Mucosa of descending colon (tissue), 3 donors: ENCODE data around the gene YARS2. TPM values are rescaled to one million over a fixed set of nuclear protein-coding genes. Genes with fewer than 3 reads are reported as not detected.
"Not testable (repeated sequence)": the region's sequence is repeated elsewhere in the genome, so short reads cannot be mapped to it uniquely, and the experiment has no call there.

Experiments used
- ATAC-seq: fragments of 200-7000 bp; cut with Tn5 transposase; one replicate; pipeline ENCODE4 v1.9.1; 2020; ENCODE audit warnings: mild to moderate bottlenecking, moderate library complexity
- DNase-seq, 3 donors: peaks; one replicate each; pipeline ENCODE4 v3.0.0-alpha.2; 2020
- H3K36me3 ChIP-seq: fragments of 200-600 bp; one replicate; pipeline ENCODE4 v1.8.0; 2021; ENCODE audit warnings: low read depth, mild to moderate bottlenecking
- H3K4me1 ChIP-seq: fragments of 200-600 bp; one replicate; pipeline ENCODE4 v1.8.0; 2021; ENCODE audit warnings: low read depth, mild to moderate bottlenecking
- H3K4me3 ChIP-seq: fragments of 200-600 bp; one replicate; pipeline ENCODE4 v1.8.0; 2021; ENCODE audit warnings: mild to moderate bottlenecking
- H3K9me3 ChIP-seq: fragments of 200-600 bp; one replicate; pipeline ENCODE4 v1.8.0; 2021; ENCODE audit warnings: mild to moderate bottlenecking
- intact Hi-C, 2 donors: fragments of 100-400 bp; cut with DNase I in 1 of 2; cut with micrococcal nuclease in 1 of 2; formaldehyde crosslinking; loops; one replicate each; pipeline versions ENCODE4 v1.11.0 to v1.11.1; 2022; cut with DNase I, micrococcal nuclease
- total RNA-seq, 3 donors: library from RNA; stranded (reverse); fragmentation: NEBNext Ultra II Directional in 2 of 3; extraction: Animal tissue kit (Norgen Biotek cat#: 25700) in 2 of 3; gene quantifications; one replicate each; pipeline versions ENCODE4 v1.2.1 to v1.2.4, GENCODE V29; 2021 to 2023
- TF ChIP-seq, protein P1 (sequence below): fragments of 200-600 bp; IDR thresholded peaks from one replicate; pipeline ENCODE4 v1.8.0; 2022; ENCODE audit warnings: antibody characterized with exemption, mild to moderate bottlenecking
- donor health status: DM: no; HTN: no; CAD: no; lungs with moderate emphysema.
- donor health status: DM: no; HTN: no; CAD: no.
- donor health status: DM: no; HTN: yes; CAD: no.

YARS2 gene
- total RNA-seq, 3 donors from 2014 or later = 11.7 to 13.4 (median 12.0) TPM

DNA sequence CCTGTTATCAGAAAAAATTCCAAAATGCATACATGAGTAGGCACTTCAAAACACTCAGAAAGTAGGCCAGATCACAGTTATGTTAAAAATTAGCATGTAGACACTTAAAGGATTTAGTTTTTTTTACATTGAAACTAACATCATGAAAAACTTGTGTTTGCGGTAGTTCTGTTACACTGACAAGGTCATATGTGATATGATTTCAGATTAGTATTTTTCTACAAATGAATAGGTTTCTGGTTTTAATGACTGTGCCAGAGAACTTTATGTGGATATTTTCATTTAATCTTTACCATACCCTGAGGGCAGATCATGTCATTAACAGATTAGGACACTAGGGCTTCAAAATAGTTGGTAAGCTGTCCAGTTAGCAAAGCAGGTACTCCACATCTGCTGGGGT is 20.7 kb downstream of the YARS2 start:
- DNase-seq = no peak
- H3K4me1 ChIP-seq = no peaks in the 10 kb centered on the region
- H3K9me3 ChIP-seq = no peaks in the 10 kb centered on the region
- TF ChIP-seq, protein P1, sequence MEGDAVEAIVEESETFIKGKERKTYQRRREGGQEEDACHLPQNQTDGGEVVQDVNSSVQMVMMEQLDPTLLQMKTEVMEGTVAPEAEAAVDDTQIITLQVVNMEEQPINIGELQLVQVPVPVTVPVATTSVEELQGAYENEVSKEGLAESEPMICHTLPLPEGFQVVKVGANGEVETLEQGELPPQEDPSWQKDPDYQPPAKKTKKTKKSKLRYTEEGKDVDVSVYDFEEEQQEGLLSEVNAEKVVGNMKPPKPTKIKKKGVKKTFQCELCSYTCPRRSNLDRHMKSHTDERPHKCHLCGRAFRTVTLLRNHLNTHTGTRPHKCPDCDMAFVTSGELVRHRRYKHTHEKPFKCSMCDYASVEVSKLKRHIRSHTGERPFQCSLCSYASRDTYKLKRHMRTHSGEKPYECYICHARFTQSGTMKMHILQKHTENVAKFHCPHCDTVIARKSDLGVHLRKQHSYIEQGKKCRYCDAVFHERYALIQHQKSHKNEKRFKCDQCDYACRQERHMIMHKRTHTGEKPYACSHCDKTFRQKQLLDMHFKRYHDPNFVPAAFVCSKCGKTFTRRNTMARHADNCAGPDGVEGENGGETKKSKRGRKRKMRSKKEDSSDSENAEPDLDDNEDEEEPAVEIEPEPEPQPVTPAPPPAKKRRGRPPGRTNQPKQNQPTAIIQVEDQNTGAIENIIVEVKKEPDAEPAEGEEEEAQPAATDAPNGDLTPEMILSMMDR = no peak
- ATAC-seq = no peak
- intact Hi-C loops = no loop called here
- no peaks in the 10 kb centered on the region for H3K36me3 ChIP-seq
- no peak overlapping the region for H3K4me3 ChIP-seq

DNA sequence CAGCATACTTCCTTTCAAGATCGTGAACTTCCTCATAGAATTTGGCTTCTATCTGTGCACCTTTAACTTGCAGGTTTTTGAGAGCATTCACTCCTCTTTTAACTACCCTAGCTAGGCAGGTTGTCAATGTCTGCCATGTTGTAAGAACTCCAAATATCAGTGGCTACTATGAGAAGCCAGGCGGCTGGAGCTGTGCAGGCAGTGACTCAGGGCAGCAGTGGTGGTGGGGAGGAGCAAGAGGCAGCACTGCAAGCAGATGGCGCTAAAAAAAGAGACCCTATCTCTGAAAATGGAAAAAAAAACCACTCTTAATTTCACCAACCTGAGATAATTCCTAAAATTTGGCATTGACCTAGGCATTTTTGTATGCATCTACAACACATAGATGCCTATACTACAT is 28.5 kb downstream of the YARS2 start:
- intact Hi-C loops = no loop called here
- Histone ChIP-seq H3K36me3 (no peaks in the 10 kb centered on the region), H3K4me1 (no peaks in the 10 kb centered on the region), H3K9me3 (no peaks in the 10 kb centered on the region), H3K4me3 (no peak overlapping the region)
- TF ChIP-seq, protein P1 = no peak
- ATAC-seq = no peak
- no peak for DNase-seq

DNA sequence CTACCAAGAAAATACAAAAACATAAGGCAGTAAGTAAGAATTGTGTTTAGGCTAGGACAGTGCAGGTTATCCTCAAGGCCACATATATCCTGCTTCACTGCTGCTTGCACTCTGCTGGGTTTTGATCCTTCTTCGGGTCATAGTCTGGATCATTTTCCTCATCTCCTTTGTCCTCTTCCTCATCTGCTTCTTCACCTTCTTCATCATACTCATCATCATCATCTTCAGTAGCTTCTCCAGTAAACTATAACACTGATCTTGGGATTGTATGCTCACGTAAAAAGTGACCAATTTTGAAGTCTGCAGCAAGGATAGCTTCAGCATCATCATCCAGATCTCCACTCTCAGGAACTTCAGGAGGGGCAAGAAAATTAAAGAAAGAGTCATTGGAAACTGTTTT is 29.4 kb downstream of the YARS2 start:
- no peak for DNase-seq
- Histone ChIP-seq H3K9me3 (no peaks in the 10 kb centered on the region), H3K36me3 (no peaks in the 10 kb centered on the region), H3K4me1 (no peaks in the 10 kb centered on the region), H3K4me3 (no peak overlapping the region)
- TF ChIP-seq, protein P1 = no peak
- no peak for ATAC-seq
- intact Hi-C loops = no loop called here

DNA sequence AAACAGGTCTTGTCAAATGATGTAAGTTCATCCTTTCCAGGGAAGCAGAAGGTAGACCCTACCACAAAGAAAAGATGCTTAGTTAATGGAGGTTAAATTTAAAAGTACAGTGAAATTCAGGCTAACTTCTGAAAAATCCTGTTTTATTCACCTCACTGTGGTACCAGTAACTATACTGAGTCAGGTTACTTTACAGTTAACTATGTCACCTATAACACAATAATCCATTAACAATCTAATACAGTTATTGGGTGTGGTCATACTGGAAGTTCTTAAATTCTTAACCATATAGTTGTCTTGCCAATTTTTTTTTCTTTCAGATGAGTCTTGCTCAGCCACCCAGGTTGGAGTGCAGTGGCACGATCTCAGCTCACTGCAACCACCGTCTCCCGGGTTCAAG is 30.4 kb downstream of the YARS2 start:
- H3K36me3 ChIP-seq = not testable (repeated sequence)

DNA sequence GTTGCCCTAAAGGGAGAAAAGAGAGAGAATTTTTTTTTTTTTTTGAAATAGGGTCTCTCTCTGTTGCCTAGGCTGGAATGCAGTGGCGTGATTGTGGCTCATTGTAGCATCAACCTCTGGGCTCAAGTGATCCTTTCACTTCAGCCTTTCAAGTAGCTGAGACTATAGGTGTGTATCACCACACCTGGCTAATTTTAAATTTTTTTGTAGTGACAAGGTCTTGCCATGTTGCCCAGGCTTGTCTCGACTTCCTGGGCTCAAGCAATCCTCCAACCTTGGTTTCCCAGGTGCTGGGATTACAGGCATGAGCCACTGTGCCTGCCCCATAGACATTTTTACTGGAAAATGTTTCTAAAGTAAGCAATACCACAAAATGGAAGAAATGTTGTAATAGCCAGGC is 36.8 kb downstream of the YARS2 start:
- H3K4me1 ChIP-seq = no peaks in the 10 kb centered on the region
- no peak for ATAC-seq
- intact Hi-C loops = no loop called here
- TF ChIP-seq, protein P1 = no peak
- no peak for DNase-seq
- no peak overlapping the region for H3K4me3 ChIP-seq
- H3K36me3 ChIP-seq = no peaks in the 10 kb centered on the region
- H3K9me3 ChIP-seq = no peaks in the 10 kb centered on the region

More for the DNA sequence above, 30.4 kb downstream of the YARS2 start:
- H3K4me1 ChIP-seq, H3K9me3 ChIP-seq, intact Hi-C loops, ATAC-seq, H3K4me3 ChIP-seq, DNase-seq: not testable (repeated sequence)

DNA sequence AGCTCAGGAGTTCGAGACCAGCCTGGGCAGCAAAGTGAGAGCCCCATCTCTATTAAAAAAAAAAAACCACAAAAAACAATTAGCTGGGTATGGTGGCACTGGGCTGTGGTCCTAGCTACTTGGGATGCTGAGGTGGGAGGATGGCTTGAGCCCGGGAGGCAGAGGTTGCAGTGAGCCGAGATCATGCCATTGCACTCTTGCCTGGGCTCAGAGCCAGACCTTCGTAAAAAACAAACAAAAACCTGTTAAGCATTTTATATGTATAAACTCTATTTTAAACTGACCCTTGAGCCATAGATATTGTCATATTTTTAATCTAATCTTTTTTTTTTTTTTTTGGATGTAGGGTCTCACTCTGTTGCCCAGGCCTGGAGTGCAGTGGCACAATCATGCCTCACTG is 40.9 kb downstream of the YARS2 start:
- intact Hi-C loops = no loop called here
- peak in 1 of 3 donors; percentile 52 for DNase-seq
- H3K36me3 ChIP-seq = no peaks in the 10 kb centered on the region
- H3K4me3 ChIP-seq = no peak overlapping the region
- H3K4me1 ChIP-seq = no peaks in the 10 kb centered on the region
- TF ChIP-seq, protein P1 = no peak
- ATAC-seq = no peak
- H3K9me3 ChIP-seq = no peaks in the 10 kb centered on the region
